Left renal pelvis (tissue), 4 donors: ENCODE data around the gene EBP. TPM values are rescaled to one million over a fixed set of nuclear protein-coding genes. Genes with fewer than 3 reads are reported as not detected.

Experiments used
- DNase-seq, 4 donors: peaks; one replicate each; pipeline ENCODE4 v3.0.0-alpha.2; 2013; ENCODE audit warnings: low read depth in 4 of 4, low spot score in 3 of 4
- polyA plus RNA-seq, 4 donors: library from polyadenylated mRNA; unstranded; fragments of 120-200 nt; gene quantifications; one replicate each; pipeline ENCODE4 v1.2.1, GENCODE V29; 2013; ENCODE audit not compliant: insufficient read length in 4 of 4

EBP gene
- polyA plus RNA-seq, 4 donors, result 33.8 to 76.9 (median 69.0) TPM

GRCh38 chrX:48574270-48575266 is 53.0 kb downstream of the EBP start, which contains the start of gene RBM3:
TSS of gene RBM3 (plus strand) at chrX:48574484. CDS start at chrX:48575181, 697 bp downstream.
- peak; percentile 68 to 81 (median 76) for DNase-seq

- no peak for DNase-seq
Measured at GRCh38 chrX:48575642-48576041, 54.0 kb downstream of the EBP start.

GRCh38 chrX:48576108-48576507 is 54.5 kb downstream of the EBP start:
- DNase-seq, result no peak

Other genes starting within 250 kb of the EBP start
- not detected for gene SSX3, start 165.1 kb upstream of the EBP start, polyA plus RNA-seq
- gene SSX4, start 138.3 kb upstream of the EBP start, polyA plus RNA-seq, result not detected
- gene SSX4B, start 109.8 kb upstream of the EBP start, polyA plus RNA-seq, result not detected
- gene SLC38A5, start 51.5 kb upstream of the EBP start, polyA plus RNA-seq, result 1 to 10 TPM; 4.2 to 9.2 (median 6.1) TPM
- 10 to 100 TPM; 34.1 to 51.2 (median 39.6) TPM for gene FTSJ1, start 45.6 kb upstream of the EBP start, polyA plus RNA-seq
- 1 to 10 TPM; 7.1 to 9.8 (median 8.4) TPM for gene PORCN, start 12.8 kb upstream of the EBP start, polyA plus RNA-seq
- 10 to 100 TPM in 1 of 4 donors, 1 to 10 TPM in 3; 8.9 to 12.2 (median 9.6) TPM for gene TBC1D25, start 17.9 kb downstream of the EBP start, polyA plus RNA-seq
- gene RBM3, start 52.7 kb downstream of the EBP start, polyA plus RNA-seq, result 100 to 1,000 TPM; 246 to 383 (median 329) TPM
- gene WDR13, start 75.7 kb downstream of the EBP start, polyA plus RNA-seq, result 100 to 1,000 TPM; 111 to 149 (median 114) TPM
- 1 to 10 TPM; 2.8 to 4.0 (median 3.4) TPM for gene WAS, start 162.0 kb downstream of the EBP start, polyA plus RNA-seq
- 1 to 10 TPM; 4.7 to 7.8 (median 5.9) TPM for gene SUV39H1, start 174.9 kb downstream of the EBP start, polyA plus RNA-seq
- gene GLOD5, start 239.9 kb downstream of the EBP start, polyA plus RNA-seq, result 1 to 10 TPM in 3 of 4 donors, not detected in 1; 1.6 to 1.7 (median 1.6) TPM